Mammary epithelial cell (primary cell): ENCODE measurements around the gene KIF26A.
"Not testable (repeated sequence)": the region's sequence is repeated elsewhere in the genome, so short reads cannot be mapped to it uniquely, and the experiment has no call there.

Experiments
- EZH2 ChIP-seq: IDR thresholded peaks from 2 replicates; pipeline ENCODE4 v1.6.1; 2012; ENCODE audit warnings: low read length, inconsistent platforms, borderline replicate concordance
- TF ChIP-seq, protein P1 (sequence below), 2 donors: IDR thresholded peaks in 1 of 2; conservative IDR thresholded peaks in 1 of 2; 2 replicates each; pipeline ENCODE4 v1.5.1; 2011 to 2012; ENCODE audit warnings: inconsistent platforms in 2 of 2, low read length in 2 of 2, mild to moderate bottlenecking in 2 of 2, control low read depth in 1 of 2, low read depth in 1 of 2; ENCODE audit not compliant: insufficient read depth in 1 of 2; ENCODE audit errors: extremely low read depth in 1 of 2

DNA sequence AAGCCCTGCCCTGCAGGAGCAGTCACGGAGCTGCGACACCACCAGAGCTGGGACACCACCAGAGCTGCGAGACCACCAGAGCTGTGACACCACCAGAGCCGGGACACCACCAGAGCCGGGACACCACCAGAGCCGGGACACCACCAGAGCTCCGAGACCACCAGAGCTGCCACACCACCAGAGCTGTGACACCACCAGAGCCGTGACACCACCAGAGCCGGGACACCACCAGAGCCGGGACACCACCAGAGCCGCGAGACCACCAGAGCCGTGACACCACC, 69.6 kb downstream of the KIF26A start:
- TF ChIP-seq, protein P1, sequence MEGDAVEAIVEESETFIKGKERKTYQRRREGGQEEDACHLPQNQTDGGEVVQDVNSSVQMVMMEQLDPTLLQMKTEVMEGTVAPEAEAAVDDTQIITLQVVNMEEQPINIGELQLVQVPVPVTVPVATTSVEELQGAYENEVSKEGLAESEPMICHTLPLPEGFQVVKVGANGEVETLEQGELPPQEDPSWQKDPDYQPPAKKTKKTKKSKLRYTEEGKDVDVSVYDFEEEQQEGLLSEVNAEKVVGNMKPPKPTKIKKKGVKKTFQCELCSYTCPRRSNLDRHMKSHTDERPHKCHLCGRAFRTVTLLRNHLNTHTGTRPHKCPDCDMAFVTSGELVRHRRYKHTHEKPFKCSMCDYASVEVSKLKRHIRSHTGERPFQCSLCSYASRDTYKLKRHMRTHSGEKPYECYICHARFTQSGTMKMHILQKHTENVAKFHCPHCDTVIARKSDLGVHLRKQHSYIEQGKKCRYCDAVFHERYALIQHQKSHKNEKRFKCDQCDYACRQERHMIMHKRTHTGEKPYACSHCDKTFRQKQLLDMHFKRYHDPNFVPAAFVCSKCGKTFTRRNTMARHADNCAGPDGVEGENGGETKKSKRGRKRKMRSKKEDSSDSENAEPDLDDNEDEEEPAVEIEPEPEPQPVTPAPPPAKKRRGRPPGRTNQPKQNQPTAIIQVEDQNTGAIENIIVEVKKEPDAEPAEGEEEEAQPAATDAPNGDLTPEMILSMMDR (conservative IDR thresholded peaks at IDR 0.05 in 1 of 2, IDR thresholded peaks at IDR 0.05 in 1 of 2; ENCODE audit: extremely low read depth in 1 of 2, insufficient read depth in 1 of 2, low read depth in 1 of 2, low read length in 2 of 2), result not testable (repeated sequence)
- not testable (repeated sequence) for TF ChIP-seq EZH2
